PC-3 (cell line): Measurements from ENCODE around the gene PRICKLE3. TPM values are rescaled to one million over a fixed set of nuclear protein-coding genes. Genes with fewer than 3 reads are reported as not detected.

Source experiments
- ATAC-seq: fragments of 200-7000 bp; cut with Tn5 transposase; 2 replicates; pipeline ENCODE4 v1.9.1; 2020; ENCODE audit warnings: mild to moderate bottlenecking, moderate library complexity
- BruUV-seq: library from RNA; stranded (reverse); fragments of 400-500 nt; replicated peaks from 2 replicates; lab custom pipeline; 2021; lab: Mats Ljungman, UMichigan
- CTCF ChIA-PET: fragments of 300-600 bp; sonication (Branson Sonifier 250); formaldehyde crosslinking; loops from one replicate; lab custom pipeline; 2022; ENCODE audit warnings: antibody characterized with exemption; lab: Charles Lee
- POLR2A ChIA-PET: fragments of 300-600 bp; sonication (Branson Sonifier 250); formaldehyde crosslinking; loops from one replicate; lab custom pipeline; 2022; ENCODE audit warnings: antibody characterized with exemption; ENCODE audit not compliant: unreplicated experiment; lab: Charles Lee
- DNase-seq: peaks from one replicate; pipeline ENCODE4 v3.0.0-alpha.2; 2015
- H2AFZ ChIP-seq: fragments of 300-600 bp; sonication (generic); 2 replicates; pipeline ENCODE4 v1.6.0; 2016; ENCODE audit warnings: antibody characterized with exemption, low read length
- H3F3A ChIP-seq: fragments of 300-600 bp; sonication (generic); one replicate; pipeline ENCODE4 v1.6.0; 2017; ENCODE audit warnings: antibody characterized with exemption, low read length, control low read depth, mild to moderate bottlenecking; ENCODE audit not compliant: unreplicated experiment
- H3K27ac ChIP-seq: fragments of 300-600 bp; sonication (generic); 2 replicates; pipeline ENCODE4 v1.5.1; 2016; ENCODE audit warnings: mild to moderate bottlenecking, low read length
- H3K27me3 ChIP-seq: fragments of 300-600 bp; sonication (generic); 2 replicates; pipeline ENCODE4 v1.6.1; 2016; ENCODE audit warnings: low read length, mixed read lengths
- H3K36me3 ChIP-seq: fragments of 300-600 bp; sonication (generic); 2 replicates; pipeline ENCODE4 v1.6.1; 2016; ENCODE audit warnings: low read depth, mixed run types, low read length, mixed read lengths
- H3K4me1 ChIP-seq: fragments of 300-600 bp; sonication (generic); 2 replicates; pipeline ENCODE4 v1.5.1; 2016; ENCODE audit warnings: low read length; ENCODE audit not compliant: insufficient read depth
- H3K4me2 ChIP-seq: fragments of 300-600 bp; sonication (generic); 2 replicates; pipeline ENCODE4 v1.6.0; 2016; ENCODE audit warnings: low read length
- H3K4me3 ChIP-seq: fragments of 300-600 bp; sonication (generic); 2 replicates; pipeline ENCODE4 v1.5.1; 2016; ENCODE audit warnings: mild to moderate bottlenecking, low read length, mixed read lengths
- H3K79me2 ChIP-seq: fragments of 300-600 bp; sonication (generic); 2 replicates; pipeline ENCODE4 v1.6.1; 2017; ENCODE audit warnings: low read length, mixed read lengths
- H3K9ac ChIP-seq: fragments of 300-600 bp; sonication (generic); 2 replicates; pipeline ENCODE4 v1.6.0; 2016; ENCODE audit warnings: mild to moderate bottlenecking, low read length
- H3K9me2 ChIP-seq: fragments of 300-600 bp; sonication (generic); replicated peaks from 2 replicates; pipeline ENCODE4 v1.6.1; 2016; ENCODE audit warnings: mixed run types, low read length, mixed read lengths
- H3K9me3 ChIP-seq: fragments of 300-600 bp; sonication (generic); 2 replicates; pipeline ENCODE4 v1.6.1; 2016; ENCODE audit warnings: low read length, mixed read lengths
- H4K20me1 ChIP-seq: fragments of 300-600 bp; sonication (generic); 2 replicates; pipeline ENCODE4 v1.6.1; 2016; ENCODE audit warnings: low read length, mixed read lengths
- EZH2 ChIP-seq: fragments of 300-600 bp; sonication (generic); IDR thresholded peaks from one replicate; pipeline ENCODE4 v1.6.1; 2017; ENCODE audit warnings: antibody characterized with exemption, mild to moderate bottlenecking, low read length; ENCODE audit not compliant: unreplicated experiment
- EZH2phosphoT487 ChIP-seq: fragments of 300-600 bp; sonication (generic); IDR thresholded peaks from 2 replicates; pipeline ENCODE4 v1.6.1; 2018; ENCODE audit warnings: mild to moderate bottlenecking, antibody characterized with exemption, low read length, borderline replicate concordance
- intact Hi-C: fragments of 100-400 bp; cut with micrococcal nuclease; formaldehyde crosslinking; loops from 2 replicates; pipeline ENCODE4 v1.9.0; 2023
- total RNA-seq: library from RNA; depleted of rRNA; stranded (reverse); fragments of >200 nt; gene quantifications from 2 replicates; pipeline ENCODE4 v1.2.3, GENCODE V29; 2014
- TF ChIP-seq, protein P1 (sequence below): fragments of 300-600 bp; sonication (generic); conservative IDR thresholded peaks from 2 replicates; pipeline ENCODE4 v1.5.1; 2017; ENCODE audit warnings: antibody characterized with exemption, low read depth, mild to moderate bottlenecking, low read length

PRICKLE3 gene
- total RNA-seq, 1 experiment from 2014 or later = 16.5 TPM

DNA sequence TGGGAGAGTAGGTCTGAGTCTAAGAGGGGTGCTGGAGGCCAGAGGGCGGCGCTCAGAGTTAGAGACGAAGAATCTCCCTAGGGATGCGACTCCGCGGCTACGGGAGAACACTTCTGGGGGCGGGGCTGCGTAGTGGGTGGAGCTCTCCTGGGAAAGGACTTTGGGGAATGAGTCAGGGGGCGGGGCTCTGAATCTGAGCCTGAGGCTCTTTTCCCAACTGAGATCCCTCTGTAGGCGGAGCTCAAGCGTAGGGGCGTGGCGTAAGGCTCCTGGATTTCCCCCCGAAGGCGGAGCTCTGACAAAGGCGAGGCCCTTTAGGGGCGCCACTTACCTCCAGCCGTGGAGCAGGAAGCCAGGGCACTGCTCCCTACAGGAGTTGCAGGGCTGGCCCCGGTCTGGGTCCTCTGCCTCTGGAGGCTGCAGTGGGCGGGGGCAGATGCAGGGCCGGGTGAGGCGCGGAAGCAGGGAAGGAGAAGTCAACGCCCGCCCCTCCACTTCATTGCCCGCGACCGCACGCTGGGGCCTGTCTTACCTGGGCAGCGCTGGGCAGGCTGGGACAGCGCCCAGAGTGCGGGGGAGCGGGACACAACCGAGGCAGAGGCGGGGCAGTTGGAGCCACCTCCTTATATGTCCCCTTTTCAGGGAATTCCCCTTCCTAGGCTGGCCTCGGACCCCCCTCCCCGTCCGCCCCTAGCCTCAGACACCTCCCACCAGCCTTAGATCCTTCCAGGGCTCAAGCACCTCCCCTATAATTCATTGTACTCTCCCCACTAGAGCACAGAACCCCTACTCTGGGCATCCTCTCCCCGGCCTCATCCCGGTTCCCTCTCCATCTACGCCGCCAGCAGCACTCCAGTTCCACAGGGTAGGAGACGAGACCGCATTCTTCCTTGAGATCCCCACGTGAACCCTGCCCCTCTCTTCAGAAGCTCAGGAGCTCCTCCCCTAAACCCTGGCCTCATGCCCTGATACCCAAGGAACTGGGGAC is 1.6 kb downstream of the PRICKLE3 start:
- Histone ChIP-seq H3K9ac (peak overlapping the region; percentile 84), H3K4me2 (peak overlapping the region; percentile 98), H3F3A (no peaks in the 10 kb centered on the region), H3K27ac (peak overlapping the region; percentile 66), H3K27me3 (no peaks in the 10 kb centered on the region), H3K9me3 (no peaks in the 10 kb centered on the region), H3K9me2 (no peaks in the 10 kb centered on the region), H3K36me3 (peaks cover 15% of the 10 kb centered on the region), H3K4me3 (peak overlapping the region; percentile 87), H3K4me1 (peaks cover 24% of the 10 kb centered on the region), H2AFZ (peak overlapping the region; percentile 53; the same call in 1 of the 2 replicates), H3K79me2 (peaks cover 23% of the 10 kb centered on the region), H4K20me1 (peaks cover 5% of the 10 kb centered on the region)
- TSS peak; percentile 43 for BruUV-seq
- TF ChIP-seq EZH2 (no peak), EZH2phosphoT487 (no peak)
- TF ChIP-seq, protein P1, sequence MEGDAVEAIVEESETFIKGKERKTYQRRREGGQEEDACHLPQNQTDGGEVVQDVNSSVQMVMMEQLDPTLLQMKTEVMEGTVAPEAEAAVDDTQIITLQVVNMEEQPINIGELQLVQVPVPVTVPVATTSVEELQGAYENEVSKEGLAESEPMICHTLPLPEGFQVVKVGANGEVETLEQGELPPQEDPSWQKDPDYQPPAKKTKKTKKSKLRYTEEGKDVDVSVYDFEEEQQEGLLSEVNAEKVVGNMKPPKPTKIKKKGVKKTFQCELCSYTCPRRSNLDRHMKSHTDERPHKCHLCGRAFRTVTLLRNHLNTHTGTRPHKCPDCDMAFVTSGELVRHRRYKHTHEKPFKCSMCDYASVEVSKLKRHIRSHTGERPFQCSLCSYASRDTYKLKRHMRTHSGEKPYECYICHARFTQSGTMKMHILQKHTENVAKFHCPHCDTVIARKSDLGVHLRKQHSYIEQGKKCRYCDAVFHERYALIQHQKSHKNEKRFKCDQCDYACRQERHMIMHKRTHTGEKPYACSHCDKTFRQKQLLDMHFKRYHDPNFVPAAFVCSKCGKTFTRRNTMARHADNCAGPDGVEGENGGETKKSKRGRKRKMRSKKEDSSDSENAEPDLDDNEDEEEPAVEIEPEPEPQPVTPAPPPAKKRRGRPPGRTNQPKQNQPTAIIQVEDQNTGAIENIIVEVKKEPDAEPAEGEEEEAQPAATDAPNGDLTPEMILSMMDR = peak; percentile 18; the same call in 1 of the 2 replicates
- ChIA-PET POLR2A (interaction anchor here (0.6 kb wide), 1 partner anchor 104 kb away, joined by 4 read pairs; no protein-coding TSS in a partner anchor), CTCF (interaction anchor here (1.0 to 1.2 kb wide), 3 partner anchors 13 to 29 kb away, joined by 3 to 9 read pairs (median 3); partner anchors contain the start of gene PLP2)
- ATAC-seq = peak; percentile 77
- intact Hi-C loops = no loop called here
- peak; percentile 96 for DNase-seq

DNA sequence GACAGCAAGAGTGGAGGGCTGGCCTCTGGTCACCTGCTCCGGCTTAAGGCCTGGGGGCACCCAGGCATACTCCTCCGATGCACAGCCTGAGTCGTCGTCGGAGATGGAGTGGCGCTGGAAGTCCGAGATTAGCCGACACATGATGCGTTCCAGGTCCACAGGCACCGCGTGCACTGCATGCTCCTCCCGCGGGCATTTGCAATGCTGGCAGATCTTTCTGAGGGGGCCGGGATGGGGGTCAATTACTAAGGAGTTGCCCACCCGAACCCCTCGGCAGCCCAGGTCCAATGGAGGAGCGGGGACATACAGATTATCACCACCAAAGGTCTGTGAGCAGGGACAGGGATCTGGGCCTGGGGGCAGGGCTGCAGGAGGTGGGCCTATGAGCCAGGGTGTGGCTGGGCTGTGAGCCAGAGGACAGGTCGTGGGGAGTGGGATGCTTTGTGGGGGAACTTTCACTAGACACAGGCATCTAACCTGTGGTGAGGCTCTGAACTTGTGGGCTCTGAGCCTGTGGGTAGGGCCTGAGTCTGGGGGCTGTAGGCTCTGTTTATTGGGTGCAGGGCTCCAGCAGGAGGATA is 2.4 kb downstream of the PRICKLE3 start:
- peak overlapping the region; percentile 98 for H3K4me2 ChIP-seq
- ChIA-PET CTCF (interaction anchor here (1.0 to 1.2 kb wide), 3 partner anchors 13 to 28 kb away, joined by 3 to 9 read pairs (median 3); partner anchors contain the start of gene PLP2), POLR2A (interaction anchor here (0.6 kb wide), 1 partner anchor 103 kb away, joined by 4 read pairs; no protein-coding TSS in a partner anchor)
- no peak overlapping the region for H3K27ac ChIP-seq
- H3F3A ChIP-seq = no peaks in the 10 kb centered on the region
- H2AFZ ChIP-seq = no peak overlapping the region
- peaks cover 17% of the 10 kb centered on the region for H3K36me3 ChIP-seq
- BruUV-seq = no TSS peak
- H3K4me3 ChIP-seq = peak overlapping the region; percentile 61
- H3K9me3 ChIP-seq = no peaks in the 10 kb centered on the region
- no peak overlapping the region for H3K9ac ChIP-seq
- no peaks in the 10 kb centered on the region for H3K9me2 ChIP-seq
- no peaks in the 10 kb centered on the region for H3K27me3 ChIP-seq
- peaks cover 20% of the 10 kb centered on the region for H3K4me1 ChIP-seq
- no peak for DNase-seq
- H4K20me1 ChIP-seq = peaks cover 5% of the 10 kb centered on the region
- intact Hi-C loops = no loop called here
- peaks cover 22% of the 10 kb centered on the region for H3K79me2 ChIP-seq
- ATAC-seq = no peak
- TF ChIP-seq, protein P1 = no peak
- TF ChIP-seq EZH2phosphoT487 (no peak), EZH2 (no peak)
